Breast epithelium (tissue), 4 donors: ENCODE data around the gene MAPKAPK2. TPM values are rescaled to one million over a fixed set of nuclear protein-coding genes. Genes with fewer than 3 reads are reported as not detected.

Experiments
- DNase-seq, 2 donors: peaks; one replicate each; pipeline ENCODE4 v3.0.0-alpha.2; 2019; ENCODE audit warnings: low spot score in 2 of 2
- H3K27ac ChIP-seq, 2 donors: fragments of 200-600 bp; sonication (generic) in 1 of 2; one replicate each; pipeline ENCODE4 v1.5.1; 2016 to 2019; ENCODE audit warnings: mild to moderate bottlenecking in 1 of 2
- H3K27me3 ChIP-seq, 2 donors: fragments of 200-600 bp; sonication (generic) in 1 of 2; one replicate each; pipeline versions ENCODE4 v1.5.1 to v1.6.0; 2017 to 2019; ENCODE audit warnings: control low read depth in 1 of 2, mild to moderate bottlenecking in 1 of 2
- H3K36me3 ChIP-seq: fragments of 200-600 bp; one replicate; pipeline ENCODE4 v1.5.1; 2019
- H3K4me1 ChIP-seq, 2 donors: fragments of 200-600 bp; sonication (generic); one replicate each; pipeline ENCODE4 v1.5.1; 2016 to 2019; ENCODE audit warnings: control low read depth in 1 of 2
- H3K4me3 ChIP-seq, 3 donors: fragments of 200-600 bp; sonication (generic); 1 replicate in 2 of 3; 2 replicates in 1 of 3; pipeline ENCODE4 v1.5.1; 2016 to 2019; ENCODE audit warnings: mild to moderate bottlenecking in 3 of 3, moderate library complexity in 2 of 3
- H3K9me3 ChIP-seq, 2 donors: fragments of 200-600 bp; sonication (generic) in 1 of 2; one replicate each; pipeline ENCODE4 v1.5.1; 2016 to 2019; ENCODE audit warnings: control low read depth in 1 of 2
- CTCF ChIP-seq, 3 donors: fragments of 450-650 bp; IDR thresholded peaks; one replicate each; pipeline ENCODE4 v1.5.1; 2016 to 2017; ENCODE audit warnings: antibody characterized with exemption in 3 of 3, mild to moderate bottlenecking in 3 of 3, moderate library complexity in 3 of 3
- POLR2A ChIP-seq: fragments of 450-650 bp; IDR thresholded peaks from one replicate; pipeline ENCODE4 v1.6.1; 2016; ENCODE audit warnings: antibody characterized with exemption, mild to moderate bottlenecking, moderate library complexity
- POLR2AphosphoS5 ChIP-seq, 3 donors: sonication (generic); formaldehyde crosslinking; IDR thresholded peaks; one replicate each; pipeline ENCODE4 v1.6.1; 2017; ENCODE audit warnings: antibody characterized with exemption in 3 of 3
- intact Hi-C: fragments of 100-400 bp; cut with DNase I; formaldehyde crosslinking; loops from one replicate; pipeline ENCODE4 v1.15.1; 2023; ENCODE audit warnings: low total_unique reads
- total RNA-seq, 3 donors: library from RNA; depleted of rRNA; stranded (reverse); fragments of >200 nt; gene quantifications; one replicate each; pipeline ENCODE4 v1.1.0, GENCODE V29; 2016

MAPKAPK2 gene
- total RNA-seq, 3 donors from 2014 or later: 47.4 to 69.2 (median 67.2) TPM

- no peaks in the 10 kb centered on the region for H3K27me3 ChIP-seq
- peak in 1 of 3 donors; percentile 6 for TF ChIP-seq CTCF (IDR thresholded peaks at IDR 0.05)
- TF ChIP-seq POLR2A: no peak
- peak; percentile 4 to 78 (median 42) for TF ChIP-seq POLR2AphosphoS5 (IDR thresholded peaks at IDR 0.05)
- H3K9me3 ChIP-seq: no peaks in the 10 kb centered on the region
- H3K36me3 ChIP-seq: no peaks in the 10 kb centered on the region
- peak; percentile 60 to 74 for DNase-seq
- H3K4me3 ChIP-seq: peak overlapping the region; percentile 75 to 76 (median 76)
- peak overlapping the region; percentile 97 to 100 for H3K27ac ChIP-seq
- H3K4me1 ChIP-seq: peaks cover 0 to 26% of the 10 kb centered on the region in 2 donors
- intact Hi-C loops: no loop called here
Observed at GRCh38 chr1:206685769-206686477, 1.2 kb downstream of the MAPKAPK2 start.

- Histone ChIP-seq H3K36me3 (no peaks in the 10 kb centered on the region), H3K27ac (peak overlapping the region; percentile 97 to 100), H3K9me3 (no peaks in the 10 kb centered on the region), H3K4me1 (peaks cover 0 to 26% of the 10 kb centered on the region in 2 donors), H3K4me3 (peak overlapping the region; percentile 75 to 76 (median 76)), H3K27me3 (no peaks in the 10 kb centered on the region)
- intact Hi-C loops: no loop called here
- DNase-seq: no peak
- TF ChIP-seq POLR2AphosphoS5 (IDR thresholded peaks at IDR 0.05): no peak
- TF ChIP-seq POLR2A: no peak
Observed at GRCh38 chr1:206686478-206687249, 2.0 kb downstream of the MAPKAPK2 start.

GRCh38 chr1:206687251-206687914 is 2.7 kb downstream of the MAPKAPK2 start:
- TF ChIP-seq CTCF (IDR thresholded peaks at IDR 0.05): no peak
- TF ChIP-seq POLR2A: no peak
- TF ChIP-seq POLR2AphosphoS5 (IDR thresholded peaks at IDR 0.05): no peak
- no peaks in the 10 kb centered on the region for H3K36me3 ChIP-seq
- peak overlapping the region; percentile 97 to 100 for H3K27ac ChIP-seq
- peaks cover 0 to 26% of the 10 kb centered on the region in 2 donors for H3K4me1 ChIP-seq
- no peak for DNase-seq
- no peaks in the 10 kb centered on the region for H3K9me3 ChIP-seq
- intact Hi-C loops: no loop called here
- H3K4me3 ChIP-seq: peak overlapping the region; percentile 75 to 76 (median 76)
- H3K27me3 ChIP-seq: no peaks in the 10 kb centered on the region

GRCh38 chr1:206687915-206688442 is 3.3 kb downstream of the MAPKAPK2 start:
- DNase-seq: no peak
- Histone ChIP-seq H3K9me3 (no peaks in the 10 kb centered on the region), H3K4me1 (peaks cover 0 to 26% of the 10 kb centered on the region in 2 donors), H3K36me3 (no peaks in the 10 kb centered on the region), H3K4me3 (peak overlapping the region in 1 of 3 donors; percentile 76), H3K27ac (peak overlapping the region; percentile 97 to 100), H3K27me3 (no peaks in the 10 kb centered on the region)
- intact Hi-C loops: no loop called here
- no peak for TF ChIP-seq POLR2A
- TF ChIP-seq POLR2AphosphoS5 (IDR thresholded peaks at IDR 0.05): no peak
- TF ChIP-seq CTCF (IDR thresholded peaks at IDR 0.05): no peak

- TF ChIP-seq POLR2A (no peak), POLR2AphosphoS5 (IDR thresholded peaks at IDR 0.05) (no peak), CTCF (IDR thresholded peaks at IDR 0.05) (no peak)
- DNase-seq: no peak
- peaks cover 3 to 35% of the 10 kb centered on the region in 2 donors for H3K4me1 ChIP-seq
- H3K9me3 ChIP-seq: no peaks in the 10 kb centered on the region
- H3K27ac ChIP-seq: peak overlapping the region in 1 of 2 donors; percentile 38
- no peaks in the 10 kb centered on the region for H3K27me3 ChIP-seq
- intact Hi-C loops: no loop called here
- H3K4me3 ChIP-seq: peak overlapping the region in 1 of 3 donors; percentile 10
- no peaks in the 10 kb centered on the region for H3K36me3 ChIP-seq
Observed at GRCh38 chr1:206690516-206690915, 5.8 kb downstream of the MAPKAPK2 start.
